Raji (cell line): Measurements from ENCODE around the gene FABP7.
A peak's percentile ranks its signal among the peaks of the same experiment; 100 is the strongest.

Experiments used
- POLR2A ChIP-seq: IDR thresholded peaks from 2 replicates; pipeline ENCODE4 v1.6.1; 2011; ENCODE audit warnings: low read depth, low read length, control low read depth; ENCODE audit not compliant: insufficient read depth

FABP7 gene

GRCh38 chr6:122785891-122786290 is 6.4 kb downstream of the FABP7 start:
- TF ChIP-seq POLR2A: no peak

GRCh38 chr6:122787721-122788120 is 8.2 kb downstream of the FABP7 start:
- no peak for TF ChIP-seq POLR2A

GRCh38 chr6:122788208-122788607 is 8.7 kb downstream of the FABP7 start:
- no peak for TF ChIP-seq POLR2A

GRCh38 chr6:122788663-122789181 is 9.2 kb downstream of the FABP7 start:
- no peak for TF ChIP-seq POLR2A

GRCh38 chr6:122789182-122790027 is 9.9 kb downstream of the FABP7 start, which contains the start of gene SMPDL3A:
Gene SMPDL3A, plus strand, starts transcription at chr6:122789258. Its CDS starts 89 bp downstream, at chr6:122789347.
- TF ChIP-seq POLR2A: peak; percentile 52

GRCh38 chr6:122790028-122790422 is 10.5 kb downstream of the FABP7 start:
- TF ChIP-seq POLR2A: no peak

GRCh38 chr6:122790423-122791309 is 11.2 kb downstream of the FABP7 start:
- no peak for TF ChIP-seq POLR2A

GRCh38 chr6:122791310-122791679 is 11.8 kb downstream of the FABP7 start:
- no peak for TF ChIP-seq POLR2A

GRCh38 chr6:122792766-122793165 is 13.2 kb downstream of the FABP7 start:
- TF ChIP-seq POLR2A: no peak

GRCh38 chr6:122797537-122797936 is 18.0 kb downstream of the FABP7 start:
- TF ChIP-seq POLR2A: no peak

GRCh38 chr6:122798099-122798641 is 18.7 kb downstream of the FABP7 start:
- no peak for TF ChIP-seq POLR2A

- TF ChIP-seq POLR2A: no peak
Measured at GRCh38 chr6:122799140-122799745, 19.7 kb downstream of the FABP7 start.

GRCh38 chr6:122799916-122800686 is 20.6 kb downstream of the FABP7 start:
- no peak for TF ChIP-seq POLR2A

GRCh38 chr6:122800906-122801305 is 21.4 kb downstream of the FABP7 start:
- no peak for TF ChIP-seq POLR2A
